Measurements from ENCODE around the gene GRID2.

The GRID2 gene

GRCh38 chr4:93746031-93746430 is 1442.3 kb downstream of the GRID2 start:
- no peak for ATAC-seq (replicated peaks; ENCODE audit: extremely low read depth, poor library complexity, severe bottlenecking)
- no peaks in the 10 kb centered on the region for H3K4me1 Mint-ChIP-seq

GRCh38 chr4:93747220-93747619 is 1443.5 kb downstream of the GRID2 start:
- DNase-seq (ENCODE audit: low spot score in 2 of 2) (no peak), ATAC-seq (replicated peaks; ENCODE audit: extremely low read depth, poor library complexity, severe bottlenecking) (no peak)
- Mint-ChIP-seq H3K4me3 (no peak overlapping the region), H3K27ac (ENCODE audit: low read depth) (no peak overlapping the region), H3K27me3 (no peaks in the 10 kb centered on the region), H3K9me3 (peaks cover 5% of the 10 kb centered on the region), H3K36me3 (ENCODE audit: insufficient read depth) (no peaks in the 10 kb centered on the region), H3K4me1 (no peaks in the 10 kb centered on the region)

More at GRCh38 chr4:93746031-93746430, 1442.3 kb downstream of the GRID2 start:
- H3K9me3 Mint-ChIP-seq: peaks cover 5% of the 10 kb centered on the region
- H3K27me3 Mint-ChIP-seq: no peaks in the 10 kb centered on the region
- H3K4me3 Mint-ChIP-seq: no peak overlapping the region
- DNase-seq (ENCODE audit: low spot score in 2 of 2): no peak
- no peaks in the 10 kb centered on the region for H3K36me3 Mint-ChIP-seq (ENCODE audit: insufficient read depth)
- H3K27ac Mint-ChIP-seq (ENCODE audit: low read depth): no peak overlapping the region

GRCh38 chr4:93748373-93749291 is 1444.9 kb downstream of the GRID2 start:
- H3K27me3 Mint-ChIP-seq: no peaks in the 10 kb centered on the region
- no peak overlapping the region for H3K4me3 Mint-ChIP-seq
- DNase-seq (ENCODE audit: low spot score in 2 of 2): no peak
- no peak for ATAC-seq (replicated peaks; ENCODE audit: extremely low read depth, poor library complexity, severe bottlenecking)
- no peak overlapping the region for H3K27ac Mint-ChIP-seq (ENCODE audit: low read depth)
- no peaks in the 10 kb centered on the region for H3K36me3 Mint-ChIP-seq (ENCODE audit: insufficient read depth)
- H3K4me1 Mint-ChIP-seq: no peaks in the 10 kb centered on the region
- H3K9me3 Mint-ChIP-seq: peaks cover 5% of the 10 kb centered on the region

GRCh38 chr4:93749292-93749761 is 1445.6 kb downstream of the GRID2 start:
- Mint-ChIP-seq H3K4me3 (no peak overlapping the region), H3K4me1 (no peaks in the 10 kb centered on the region), H3K36me3 (ENCODE audit: insufficient read depth) (no peaks in the 10 kb centered on the region), H3K27me3 (no peaks in the 10 kb centered on the region), H3K27ac (ENCODE audit: low read depth) (no peak overlapping the region), H3K9me3 (peaks cover 5% of the 10 kb centered on the region)
- ATAC-seq (replicated peaks; ENCODE audit: extremely low read depth, poor library complexity, severe bottlenecking) (no peak), DNase-seq (ENCODE audit: low spot score in 2 of 2) (no peak)

- no peak overlapping the region for H3K27ac Mint-ChIP-seq (ENCODE audit: low read depth)
- H3K4me1 Mint-ChIP-seq: no peaks in the 10 kb centered on the region
- no peaks in the 10 kb centered on the region for H3K27me3 Mint-ChIP-seq
- no peak overlapping the region for H3K4me3 Mint-ChIP-seq
- no peak for DNase-seq (ENCODE audit: low spot score in 2 of 2)
- ATAC-seq (replicated peaks; ENCODE audit: extremely low read depth, poor library complexity, severe bottlenecking): no peak
- H3K9me3 Mint-ChIP-seq: peaks cover 5% of the 10 kb centered on the region
- H3K36me3 Mint-ChIP-seq (ENCODE audit: insufficient read depth): no peaks in the 10 kb centered on the region
These were observed 1447.6 kb downstream of the GRID2 start for GRCh38 chr4:93751411-93751810.

GRCh38 chr4:93756101-93756500 is 1452.3 kb downstream of the GRID2 start:
- ATAC-seq (replicated peaks; ENCODE audit: extremely low read depth, poor library complexity, severe bottlenecking) (no peak), DNase-seq (ENCODE audit: low spot score in 2 of 2) (no peak)
- H3K4me1 Mint-ChIP-seq: no peaks in the 10 kb centered on the region
- H3K27me3 Mint-ChIP-seq: no peaks in the 10 kb centered on the region
- H3K4me3 Mint-ChIP-seq: no peak overlapping the region
- H3K36me3 Mint-ChIP-seq (ENCODE audit: insufficient read depth): no peaks in the 10 kb centered on the region
- H3K9me3 Mint-ChIP-seq: no peaks in the 10 kb centered on the region
- no peak overlapping the region for H3K27ac Mint-ChIP-seq (ENCODE audit: low read depth)

- Mint-ChIP-seq H3K27me3 (no peaks in the 10 kb centered on the region), H3K9me3 (peaks cover 5% of the 10 kb centered on the region), H3K36me3 (ENCODE audit: insufficient read depth) (no peaks in the 10 kb centered on the region), H3K4me3 (no peak overlapping the region), H3K4me1 (no peaks in the 10 kb centered on the region), H3K27ac (ENCODE audit: low read depth) (no peak overlapping the region)
- DNase-seq (ENCODE audit: low spot score in 2 of 2): no peak
- no peak for ATAC-seq (replicated peaks; ENCODE audit: extremely low read depth, poor library complexity, severe bottlenecking)
These were observed 1455.7 kb downstream of the GRID2 start for GRCh38 chr4:93759506-93759905.

GRCh38 chr4:93760284-93760683 is 1456.5 kb downstream of the GRID2 start:
- Mint-ChIP-seq H3K36me3 (ENCODE audit: insufficient read depth) (no peaks in the 10 kb centered on the region), H3K4me1 (no peaks in the 10 kb centered on the region), H3K9me3 (peaks cover 5% of the 10 kb centered on the region), H3K27ac (ENCODE audit: low read depth) (no peak overlapping the region), H3K4me3 (no peak overlapping the region), H3K27me3 (no peaks in the 10 kb centered on the region)
- DNase-seq (ENCODE audit: low spot score in 2 of 2) (no peak), ATAC-seq (replicated peaks; ENCODE audit: extremely low read depth, poor library complexity, severe bottlenecking) (no peak)

GRCh38 chr4:93761286-93761685 is 1457.5 kb downstream of the GRID2 start:
- H3K4me3 Mint-ChIP-seq: no peak overlapping the region
- H3K9me3 Mint-ChIP-seq: peaks cover 5% of the 10 kb centered on the region
- H3K4me1 Mint-ChIP-seq: no peaks in the 10 kb centered on the region
- DNase-seq (ENCODE audit: low spot score in 2 of 2) (no peak), ATAC-seq (replicated peaks; ENCODE audit: extremely low read depth, poor library complexity, severe bottlenecking) (no peak)
- H3K27ac Mint-ChIP-seq (ENCODE audit: low read depth): no peak overlapping the region
- no peaks in the 10 kb centered on the region for H3K27me3 Mint-ChIP-seq
- H3K36me3 Mint-ChIP-seq (ENCODE audit: insufficient read depth): no peaks in the 10 kb centered on the region

- ATAC-seq (replicated peaks; ENCODE audit: extremely low read depth, poor library complexity, severe bottlenecking): no peak
- Mint-ChIP-seq H3K36me3 (ENCODE audit: insufficient read depth) (no peaks in the 10 kb centered on the region), H3K4me3 (no peak overlapping the region), H3K27me3 (no peaks in the 10 kb centered on the region), H3K27ac (ENCODE audit: low read depth) (no peak overlapping the region), H3K9me3 (peaks cover 5% of the 10 kb centered on the region), H3K4me1 (no peaks in the 10 kb centered on the region)
- no peak for DNase-seq (ENCODE audit: low spot score in 2 of 2)
These were observed 1461.0 kb downstream of the GRID2 start for GRCh38 chr4:93764639-93765246.

GRCh38 chr4:93767917-93768316 is 1464.2 kb downstream of the GRID2 start:
- Mint-ChIP-seq H3K27me3 (no peaks in the 10 kb centered on the region), H3K4me1 (no peaks in the 10 kb centered on the region), H3K36me3 (ENCODE audit: insufficient read depth) (no peaks in the 10 kb centered on the region), H3K27ac (ENCODE audit: low read depth) (no peak overlapping the region), H3K4me3 (no peak overlapping the region), H3K9me3 (no peaks in the 10 kb centered on the region)
- no peak for ATAC-seq (replicated peaks; ENCODE audit: extremely low read depth, poor library complexity, severe bottlenecking)
- no peak for DNase-seq (ENCODE audit: low spot score in 2 of 2)

- H3K4me1 Mint-ChIP-seq: no peaks in the 10 kb centered on the region
- ATAC-seq (replicated peaks; ENCODE audit: extremely low read depth, poor library complexity, severe bottlenecking) (no peak), DNase-seq (ENCODE audit: low spot score in 2 of 2) (no peak)
- no peak overlapping the region for H3K27ac Mint-ChIP-seq (ENCODE audit: low read depth)
- no peaks in the 10 kb centered on the region for H3K36me3 Mint-ChIP-seq (ENCODE audit: insufficient read depth)
- no peaks in the 10 kb centered on the region for H3K9me3 Mint-ChIP-seq
- no peak overlapping the region for H3K4me3 Mint-ChIP-seq
- H3K27me3 Mint-ChIP-seq: no peaks in the 10 kb centered on the region
These were observed 1466.4 kb downstream of the GRID2 start for GRCh38 chr4:93770201-93770600.

Measured in central memory CD8-positive, alpha-beta T cell (primary cell).